Dedifferentiated amniotic fluid mesenchymal stem cell (primary cell): ENCODE measurements around the gene PLXNA1.

Experiments used
- DNase-seq: peaks from one replicate; pipeline ENCODE4 v3.0.0-alpha.2; 2016; ENCODE audit errors: extremely low spot score

PLXNA1 gene

DNA sequence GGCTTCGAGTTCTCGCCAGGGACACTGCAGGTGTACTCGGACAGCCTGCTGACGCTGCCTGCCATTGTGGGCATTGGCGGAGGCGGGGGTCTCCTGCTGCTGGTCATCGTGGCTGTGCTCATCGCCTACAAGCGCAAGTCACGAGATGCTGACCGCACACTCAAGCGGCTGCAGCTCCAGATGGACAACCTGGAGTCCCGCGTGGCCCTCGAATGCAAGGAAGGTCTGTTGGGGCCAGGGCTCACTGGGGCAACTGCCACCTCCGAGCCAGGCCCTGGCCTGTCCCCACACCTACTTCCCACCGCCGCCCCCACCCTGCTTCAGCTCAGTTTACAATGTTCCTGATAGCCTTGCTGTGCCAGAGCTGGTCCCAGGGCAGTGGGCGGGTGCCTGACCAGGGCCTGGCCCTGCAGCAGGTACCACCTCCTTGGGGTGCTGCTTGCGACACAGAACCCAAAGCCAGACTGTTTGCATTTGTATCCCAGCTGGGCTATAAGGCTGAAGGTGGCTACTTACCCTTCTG, 35.5 kb downstream of the PLXNA1 start:
- DNase-seq = no peak

DNA sequence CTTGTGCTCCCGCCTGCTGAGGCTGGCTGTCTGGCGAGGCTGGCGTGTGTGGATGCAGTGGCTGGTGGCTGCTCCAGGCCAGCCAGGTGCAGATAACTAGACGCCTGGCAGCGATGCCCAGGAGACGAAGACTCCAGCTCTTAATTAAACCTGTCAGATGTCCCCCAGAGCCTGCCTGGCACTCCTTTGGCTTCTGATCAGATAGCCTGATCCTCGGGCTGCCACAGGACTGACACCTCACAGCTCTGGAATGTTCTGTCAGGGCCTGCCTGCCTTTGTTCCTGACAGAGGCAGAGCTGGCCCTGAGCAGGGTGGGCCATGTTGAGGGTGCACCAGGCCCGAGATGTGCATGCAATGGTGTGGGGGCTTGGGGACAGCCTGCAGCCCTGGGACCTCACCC, 36.5 kb downstream of the PLXNA1 start:
- DNase-seq = no peak

DNA sequence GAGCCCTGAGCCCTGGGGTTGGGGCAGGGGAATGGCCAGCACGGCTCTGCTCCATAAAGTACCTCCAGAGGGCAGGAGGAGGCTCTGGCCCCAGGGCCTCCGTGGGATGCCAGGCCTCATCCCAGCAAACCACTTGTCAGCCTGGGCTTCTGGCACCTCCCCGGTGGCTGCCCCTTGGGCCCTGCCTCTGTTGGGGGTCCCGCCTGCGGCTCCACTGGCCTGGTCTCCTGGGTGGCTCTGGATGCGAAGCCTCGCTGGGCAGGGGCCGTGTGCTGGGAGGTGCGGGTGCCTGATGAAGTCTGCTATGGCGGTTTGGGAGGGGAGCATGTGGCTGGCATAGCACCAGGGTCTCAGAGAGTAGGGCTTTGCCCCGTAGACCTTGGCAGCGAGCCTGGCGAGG, 37.6 kb downstream of the PLXNA1 start:
- no peak for DNase-seq

DNA sequence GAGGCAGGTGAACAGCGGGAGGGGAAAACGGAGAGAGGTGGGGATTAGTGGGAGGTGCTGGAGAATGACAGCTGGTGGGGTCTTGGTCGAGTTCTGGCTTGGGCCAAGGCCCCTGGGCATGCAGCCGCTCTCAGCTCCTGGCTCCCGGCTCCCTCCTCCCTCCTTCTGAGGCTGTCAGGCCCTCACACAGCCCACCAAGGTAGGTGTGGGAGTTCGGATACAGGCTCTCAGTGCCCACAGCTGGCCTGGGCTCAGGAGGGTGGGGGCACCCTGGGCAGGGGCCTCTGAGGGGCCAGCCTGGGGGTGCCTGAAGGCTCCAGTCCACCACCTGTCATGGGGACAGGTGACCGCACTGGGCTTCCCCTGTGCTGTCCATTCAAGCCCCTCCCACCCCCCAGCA, 39.9 kb downstream of the PLXNA1 start:
- DNase-seq = no peak

DNA sequence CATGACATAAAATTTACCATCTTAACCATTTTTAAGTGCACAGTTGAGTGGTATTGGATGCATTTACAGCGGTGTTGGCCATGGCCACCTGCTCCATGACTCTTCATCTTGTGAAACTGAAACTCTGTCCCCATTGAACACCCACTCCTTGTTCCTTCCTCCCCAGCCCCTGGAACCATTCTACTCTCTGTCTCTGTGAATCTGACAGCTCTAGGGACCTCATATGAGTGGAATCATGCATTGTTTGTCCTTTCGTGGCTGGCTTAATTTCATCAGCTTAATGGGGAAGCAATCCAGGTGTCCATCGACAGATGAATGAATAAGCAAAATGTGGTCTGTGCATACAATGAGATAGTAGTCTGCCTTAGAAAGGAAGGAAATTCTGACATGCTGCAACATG, 42.5 kb downstream of the PLXNA1 start:
- no peak for DNase-seq

DNA sequence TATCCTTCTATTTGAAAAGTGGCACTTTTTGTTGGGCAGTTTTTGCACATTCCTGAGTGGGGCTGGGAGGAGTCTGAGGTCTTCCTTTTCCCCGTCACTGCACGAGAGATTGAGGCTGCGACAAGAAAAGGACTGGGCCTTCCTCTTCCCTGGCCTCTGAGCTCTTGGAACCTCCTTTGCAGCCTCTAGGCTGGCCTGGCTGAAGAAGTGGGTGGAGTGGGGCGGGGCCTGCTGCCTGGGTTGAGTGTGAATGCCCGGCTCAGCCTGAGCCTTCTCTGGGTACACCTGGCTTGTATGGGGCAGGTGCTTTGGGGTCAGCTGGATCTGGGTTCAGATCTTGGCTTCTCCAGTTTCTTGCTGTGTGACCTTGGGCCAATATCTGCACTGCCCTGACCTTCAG, 43.1 kb downstream of the PLXNA1 start:
- DNase-seq = no peak

DNA sequence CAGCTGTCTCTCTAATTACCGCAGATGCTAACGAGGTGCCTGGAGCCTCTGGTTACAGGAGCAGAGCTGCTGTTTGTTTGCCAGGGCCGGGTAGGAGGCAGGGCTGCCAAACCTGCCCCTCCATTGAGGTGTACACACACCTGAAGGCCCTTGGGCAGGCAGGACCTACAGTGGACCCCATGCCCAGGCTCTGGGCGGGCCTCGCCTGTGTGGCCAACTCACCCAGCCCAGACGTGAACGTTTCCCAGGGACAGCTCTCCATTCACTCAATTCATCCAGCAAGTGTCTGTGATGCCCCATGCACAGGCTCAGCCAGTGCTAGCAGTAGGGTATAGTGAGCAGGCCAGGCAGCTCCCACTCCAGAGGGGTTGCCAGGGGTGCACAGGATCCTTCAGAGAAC, 43.7 kb downstream of the PLXNA1 start:
- no peak for DNase-seq

DNA sequence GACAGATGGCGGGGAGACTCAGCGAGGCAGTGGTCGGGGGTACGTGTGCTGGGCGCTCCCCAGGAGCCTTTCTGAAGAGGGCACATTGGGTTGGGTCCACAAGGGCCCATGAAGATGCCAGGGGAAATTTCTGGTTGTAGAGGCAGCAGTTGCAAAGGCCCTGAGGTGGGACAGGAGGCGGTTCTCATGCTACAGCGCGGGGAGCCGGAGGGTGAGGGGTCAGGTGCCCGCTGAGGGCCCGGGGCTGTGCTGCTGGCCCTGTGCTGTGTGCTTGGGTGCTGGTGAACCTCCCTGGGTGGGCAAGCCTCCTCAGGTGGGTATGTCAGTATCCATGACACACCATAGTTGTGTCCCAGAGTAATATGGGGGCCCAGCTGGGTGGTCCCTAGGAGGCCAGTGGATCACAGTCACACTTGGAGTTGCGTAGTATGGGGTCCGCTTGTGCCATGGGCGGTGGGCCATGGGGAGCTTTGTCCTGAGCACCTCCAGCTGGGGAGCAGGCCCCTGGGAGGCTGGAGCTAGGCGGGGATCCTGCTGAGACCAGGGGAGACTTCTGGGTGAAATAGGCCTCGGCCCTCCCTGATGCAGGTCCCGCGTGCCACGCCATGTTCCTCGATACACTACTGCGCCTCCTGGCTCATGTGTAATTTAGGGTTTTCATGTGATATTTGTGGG, 44.3 kb downstream of the PLXNA1 start:
- DNase-seq = no peak

DNA sequence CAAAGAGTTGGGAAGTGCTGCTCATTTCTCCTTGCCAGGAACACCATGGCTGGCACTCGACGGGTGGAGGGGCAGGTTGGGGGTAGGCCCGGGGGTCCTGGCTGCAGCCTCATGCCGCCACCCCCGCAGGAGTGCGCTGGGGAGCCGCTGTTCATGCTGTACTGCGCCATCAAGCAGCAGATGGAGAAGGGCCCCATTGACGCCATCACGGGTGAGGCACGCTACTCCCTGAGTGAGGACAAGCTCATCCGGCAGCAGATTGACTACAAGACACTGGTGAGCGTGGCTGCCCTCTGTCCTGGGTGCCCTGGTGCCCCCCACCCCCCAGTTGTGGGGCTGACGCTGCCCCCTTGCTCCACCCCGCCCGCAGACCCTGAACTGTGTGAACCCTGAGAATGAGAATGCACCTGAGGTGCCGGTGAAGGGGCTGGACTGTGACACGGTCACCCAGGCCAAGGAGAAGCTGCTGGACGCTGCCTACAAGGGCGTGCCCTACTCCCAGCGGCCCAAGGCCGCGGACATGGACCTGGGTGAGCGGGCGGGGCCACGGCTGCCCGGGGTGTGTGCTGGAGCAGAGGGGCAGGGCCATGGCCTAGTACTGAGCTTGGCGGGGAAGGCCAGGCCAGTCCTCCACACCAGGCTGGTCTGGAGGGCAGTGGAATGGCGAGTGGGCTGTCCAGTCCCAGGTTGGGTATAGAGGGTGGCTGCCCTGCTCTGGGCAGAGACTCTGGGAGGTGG, 45.1 kb downstream of the PLXNA1 start:
- DNase-seq = no peak

DNA sequence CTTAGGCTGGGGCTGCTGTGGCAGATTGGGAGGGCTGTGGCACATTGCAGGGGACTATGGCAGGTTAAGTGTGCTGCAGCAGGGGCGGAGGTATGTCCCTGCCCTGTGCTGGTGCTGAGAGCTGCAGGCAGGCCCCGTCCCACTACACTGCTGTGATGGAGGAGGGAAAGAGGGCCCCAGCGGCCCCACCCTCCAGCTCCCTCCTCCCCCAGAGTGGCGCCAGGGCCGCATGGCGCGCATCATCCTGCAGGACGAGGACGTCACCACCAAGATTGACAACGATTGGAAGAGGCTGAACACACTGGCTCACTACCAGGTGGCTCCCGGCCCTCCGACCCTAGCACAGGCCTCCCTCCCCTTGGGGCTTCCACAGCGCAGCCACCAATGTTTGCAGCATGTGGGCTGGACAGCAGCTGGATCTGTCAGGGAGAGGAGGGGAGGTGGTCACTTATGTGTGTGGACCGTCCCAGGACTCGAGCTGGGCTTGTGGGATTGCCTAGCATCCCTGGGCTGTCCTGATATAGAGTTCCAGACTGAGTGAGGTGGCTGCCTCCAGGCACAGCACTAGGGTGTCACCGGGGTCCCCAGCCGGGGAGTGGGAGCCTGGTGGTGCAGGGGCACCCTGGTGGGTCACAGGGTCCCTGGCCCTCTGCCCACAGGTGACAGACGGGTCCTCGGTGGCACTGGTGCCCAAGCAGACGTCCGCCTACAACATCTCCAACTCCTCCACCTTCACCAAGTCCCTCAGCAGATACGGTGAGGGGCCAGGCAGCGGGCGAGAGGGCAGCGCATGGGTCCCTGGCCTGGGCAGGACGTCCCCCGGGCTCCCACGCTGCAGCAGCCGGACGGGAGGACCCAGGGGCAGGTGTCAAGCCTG, 46.1 kb downstream of the PLXNA1 start:
- no peak for DNase-seq

DNA sequence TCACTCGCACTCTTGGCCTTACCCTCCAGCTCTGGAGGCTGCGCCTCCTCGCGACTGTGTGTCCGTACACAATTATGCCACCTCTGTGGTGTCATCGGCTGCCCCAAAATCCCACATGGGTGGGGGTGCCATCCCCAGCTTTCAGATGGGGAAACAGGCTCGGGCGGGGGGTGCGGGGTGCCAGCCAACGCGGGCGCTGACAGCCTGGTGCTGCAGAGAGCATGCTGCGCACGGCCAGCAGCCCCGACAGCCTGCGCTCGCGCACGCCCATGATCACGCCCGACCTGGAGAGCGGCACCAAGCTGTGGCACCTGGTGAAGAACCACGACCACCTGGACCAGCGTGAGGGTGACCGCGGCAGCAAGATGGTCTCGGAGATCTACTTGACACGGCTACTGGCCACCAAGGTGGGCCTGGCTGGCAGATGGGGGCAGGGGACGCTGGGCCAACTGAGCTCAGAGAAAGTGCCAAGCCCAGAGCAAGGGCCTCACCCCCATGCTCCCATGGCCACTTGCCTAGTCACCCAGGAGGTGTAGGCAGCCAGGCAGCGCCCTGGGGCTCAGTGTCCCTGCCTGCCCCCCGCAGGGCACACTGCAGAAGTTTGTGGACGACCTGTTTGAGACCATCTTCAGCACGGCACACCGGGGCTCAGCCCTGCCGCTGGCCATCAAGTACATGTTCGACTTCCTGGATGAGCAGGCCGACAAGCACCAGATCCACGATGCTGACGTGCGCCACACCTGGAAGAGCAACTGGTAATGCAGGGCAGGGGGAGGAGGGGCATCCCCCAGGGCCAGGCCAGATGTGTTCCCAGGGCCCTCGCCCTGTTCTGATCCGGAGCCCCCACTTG, 47.0 kb downstream of the PLXNA1 start:
- DNase-seq = no peak

DNA sequence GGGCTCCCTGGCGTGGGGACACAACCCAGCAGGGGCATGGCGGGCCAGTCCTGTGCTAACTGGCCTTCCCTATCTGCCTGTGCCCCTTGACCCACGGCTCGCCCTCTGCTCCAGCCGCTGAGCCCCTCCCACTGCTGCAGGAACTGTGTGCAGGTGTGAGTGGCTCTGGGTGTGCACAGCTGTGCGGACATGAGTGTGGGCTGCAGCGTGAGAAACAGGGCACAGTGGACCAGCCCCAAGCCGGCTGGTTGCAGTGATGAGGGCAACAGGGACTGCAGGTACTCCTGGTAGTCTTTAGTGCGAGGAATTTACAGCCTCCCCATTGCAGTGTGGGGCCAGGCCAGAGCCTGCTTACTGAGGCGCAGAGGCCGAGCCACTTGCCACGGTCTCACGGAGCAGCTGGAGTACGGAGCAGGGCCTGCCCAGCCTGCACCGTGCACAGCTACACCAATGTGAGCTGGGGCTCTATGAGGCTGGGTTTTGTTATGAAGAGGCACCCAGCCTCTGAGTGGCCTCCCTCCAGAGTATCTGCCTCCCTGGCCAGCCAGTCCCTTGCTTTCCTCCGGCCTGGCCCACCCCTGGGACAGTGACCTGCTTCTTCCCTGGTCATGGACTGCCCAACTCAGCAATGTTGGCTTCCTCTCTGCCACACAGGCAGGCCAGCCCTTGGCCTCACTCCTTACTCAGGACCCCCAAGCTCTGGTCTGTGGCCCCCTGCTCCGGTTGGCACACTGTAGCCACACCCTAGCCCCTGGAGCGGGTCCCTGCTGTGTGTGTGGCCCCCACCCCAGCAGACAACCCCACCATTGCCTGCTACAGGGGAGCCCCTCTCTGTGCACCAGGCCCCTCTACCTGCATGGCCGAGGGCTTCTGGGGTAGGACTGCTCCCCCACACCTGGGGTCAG, 47.8 kb downstream of the PLXNA1 start:
- DNase-seq = no peak

DNA sequence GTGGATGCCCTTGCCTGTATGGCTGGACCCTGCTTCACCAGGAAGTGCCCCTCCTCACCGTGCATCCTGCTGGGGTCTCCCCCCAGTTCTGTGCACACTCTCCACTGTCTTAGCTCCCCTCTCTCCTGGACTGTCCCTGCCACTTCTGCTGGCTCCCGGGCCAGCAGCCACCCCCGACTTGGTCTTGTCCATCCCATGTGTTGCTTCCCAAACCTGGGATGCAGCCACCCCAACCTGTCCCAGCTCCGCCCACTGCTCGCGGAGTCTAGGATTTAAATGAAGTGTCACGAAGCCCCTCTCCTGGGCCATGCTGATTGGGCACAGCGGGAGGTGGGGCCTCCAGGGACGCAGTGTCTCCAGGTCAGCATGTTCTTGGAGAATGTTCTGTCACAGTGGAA, 48.5 kb downstream of the PLXNA1 start:
- no peak for DNase-seq

DNA sequence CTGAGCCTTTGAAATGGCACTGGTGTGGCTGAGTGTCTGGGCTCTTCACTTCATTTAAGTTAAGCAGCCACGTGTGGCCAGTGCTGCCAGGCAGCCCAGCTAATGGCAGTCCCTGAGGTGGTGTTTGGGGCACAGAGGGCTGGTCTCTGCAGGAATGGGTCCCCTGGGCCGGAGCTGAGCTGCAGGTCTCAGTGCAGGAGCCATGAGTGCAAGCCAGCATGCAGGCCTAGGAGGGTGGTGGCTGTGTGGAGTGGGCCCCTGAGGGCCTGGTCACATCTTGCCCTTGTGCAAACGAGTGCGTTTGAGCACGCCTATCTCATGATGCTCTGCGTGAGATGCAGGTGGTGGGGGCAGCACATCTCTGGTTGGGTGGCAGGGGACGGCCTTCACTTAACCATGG, 48.9 kb downstream of the PLXNA1 start:
- DNase-seq = no peak

DNA sequence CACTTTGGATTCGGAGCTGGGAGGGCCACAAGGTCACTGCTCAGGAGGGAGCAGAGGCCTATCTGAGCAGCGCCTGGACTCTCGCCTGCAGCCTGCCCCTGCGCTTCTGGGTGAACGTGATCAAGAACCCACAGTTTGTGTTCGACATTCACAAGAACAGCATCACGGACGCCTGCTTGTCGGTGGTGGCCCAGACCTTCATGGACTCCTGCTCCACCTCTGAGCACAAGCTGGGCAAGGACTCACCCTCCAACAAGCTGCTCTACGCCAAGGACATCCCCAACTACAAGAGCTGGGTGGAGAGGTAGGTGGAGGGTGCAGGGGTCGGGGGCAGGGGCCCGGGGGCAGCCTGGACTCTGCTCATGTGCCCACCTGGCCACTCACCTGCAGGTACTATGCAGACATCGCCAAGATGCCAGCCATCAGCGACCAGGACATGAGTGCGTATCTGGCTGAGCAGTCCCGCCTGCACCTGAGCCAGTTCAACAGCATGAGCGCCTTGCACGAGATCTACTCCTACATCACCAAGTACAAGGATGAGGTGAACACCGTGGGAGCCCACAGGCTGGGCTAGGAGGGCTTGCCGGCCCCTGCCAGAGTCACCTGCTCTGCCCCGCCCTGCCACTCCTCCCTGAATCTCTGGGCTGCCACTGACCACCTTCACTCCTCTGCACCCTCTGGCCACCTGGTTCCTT, 49.5 kb downstream of the PLXNA1 start:
- no peak for DNase-seq
